HUES48 (cell line): ENCODE data around the gene TENM4.

Source experiments
- H3K27ac ChIP-seq: one replicate; pipeline ENCODE4 v1.7.0; 2013; ENCODE audit warnings: low read depth, low read length, inconsistent platforms
- H3K27me3 ChIP-seq: 2 replicates; pipeline ENCODE4 v1.6.1; 2013; ENCODE audit warnings: mild to moderate bottlenecking, low read length; ENCODE audit not compliant: control insufficient read depth, insufficient read depth
- H3K36me3 ChIP-seq: 2 replicates; pipeline ENCODE4 v1.6.1; 2013; ENCODE audit warnings: low read length; ENCODE audit not compliant: control insufficient read depth, insufficient read depth
- H3K4me1 ChIP-seq: 2 replicates; pipeline ENCODE4 v1.6.1; 2013; ENCODE audit warnings: mild to moderate bottlenecking, low read length; ENCODE audit not compliant: control insufficient read depth, insufficient read depth
- H3K4me3 ChIP-seq: 2 replicates; pipeline ENCODE4 v1.5.1; 2013; ENCODE audit warnings: mild to moderate bottlenecking, low read depth, low read length
- H3K9ac ChIP-seq: 2 replicates; pipeline ENCODE4 v1.6.1; 2013; ENCODE audit warnings: mild to moderate bottlenecking, low read depth, low read length, moderate library complexity
- H3K9me3 ChIP-seq: 2 replicates; pipeline ENCODE4 v1.6.1; 2013; ENCODE audit warnings: low read length; ENCODE audit not compliant: control insufficient read depth, insufficient read depth

The TENM4 gene

DNA sequence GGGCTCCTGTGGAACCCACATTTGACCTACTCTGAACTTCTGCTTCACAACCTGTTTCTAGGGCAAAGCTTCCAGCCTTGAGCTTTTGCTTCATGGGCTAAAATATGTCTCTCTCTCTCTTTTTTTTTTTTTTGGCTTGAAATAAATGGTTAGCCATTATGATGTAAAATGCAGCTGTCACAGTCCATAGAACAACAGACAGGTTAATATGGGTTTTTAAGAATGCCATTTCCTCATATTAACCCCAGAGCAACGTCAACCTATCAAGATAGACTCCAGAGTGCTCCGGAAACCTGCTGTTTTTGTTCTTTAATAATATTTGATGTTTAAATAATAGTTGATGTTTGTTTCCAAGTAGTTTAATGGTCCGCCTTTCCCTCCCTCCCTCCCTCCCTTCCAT lies 285.6 kb downstream of the TENM4 start:
- H3K4me1 ChIP-seq = no peaks in the 10 kb centered on the region
- H3K27me3 ChIP-seq = no peaks in the 10 kb centered on the region
- H3K27ac ChIP-seq = no peak overlapping the region
- H3K4me3 ChIP-seq = no peak overlapping the region
- H3K9ac ChIP-seq = no peak overlapping the region
- no peaks in the 10 kb centered on the region for H3K36me3 ChIP-seq
- H3K9me3 ChIP-seq = no peaks in the 10 kb centered on the region

DNA sequence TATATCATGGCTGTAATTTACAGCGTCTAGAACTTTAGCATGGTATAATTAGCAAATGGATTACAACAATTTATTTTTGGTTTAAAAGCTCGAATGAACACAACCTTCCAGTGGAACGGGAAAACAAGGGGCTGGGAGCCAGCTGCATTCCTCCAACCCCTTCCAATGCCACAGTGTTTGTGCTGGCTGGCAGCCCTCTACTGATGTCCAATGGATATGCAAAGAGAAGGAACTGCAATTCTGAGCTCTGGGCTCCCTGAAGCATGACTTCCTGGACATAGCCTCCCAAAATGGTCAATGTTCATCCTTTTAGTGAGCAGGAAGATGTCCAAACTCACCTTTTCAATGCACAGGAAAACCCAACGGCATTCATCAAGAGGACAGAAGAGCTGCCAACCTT lies 288.3 kb downstream of the TENM4 start:
- Histone ChIP-seq H3K9me3 (no peaks in the 10 kb centered on the region), H3K4me1 (no peaks in the 10 kb centered on the region), H3K36me3 (no peaks in the 10 kb centered on the region), H3K27me3 (no peaks in the 10 kb centered on the region), H3K9ac (no peak overlapping the region), H3K27ac (no peak overlapping the region), H3K4me3 (no peak overlapping the region)

DNA sequence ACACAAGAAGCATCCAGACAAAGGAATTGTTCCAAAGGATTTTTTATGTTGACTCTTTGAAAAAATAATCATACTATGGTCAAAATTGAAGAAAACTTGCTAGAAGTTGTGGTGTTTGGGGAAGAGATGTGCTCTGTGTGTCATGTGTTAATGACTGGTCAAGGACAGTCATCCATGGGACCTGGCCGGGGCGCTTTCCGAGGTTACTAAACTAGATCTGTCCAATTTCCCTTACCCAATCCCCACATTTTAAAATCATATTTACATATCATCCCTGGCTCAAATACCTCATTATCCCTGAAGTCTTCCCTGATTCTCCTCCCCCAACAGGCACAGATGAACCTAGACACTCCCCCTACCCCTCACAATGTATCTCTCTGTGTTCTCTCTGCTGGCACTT lies 289.4 kb downstream of the TENM4 start:
- Histone ChIP-seq H3K4me1 (no peaks in the 10 kb centered on the region), H3K27me3 (no peaks in the 10 kb centered on the region), H3K4me3 (no peak overlapping the region), H3K9me3 (no peaks in the 10 kb centered on the region), H3K27ac (no peak overlapping the region), H3K36me3 (no peaks in the 10 kb centered on the region), H3K9ac (no peak overlapping the region)

DNA sequence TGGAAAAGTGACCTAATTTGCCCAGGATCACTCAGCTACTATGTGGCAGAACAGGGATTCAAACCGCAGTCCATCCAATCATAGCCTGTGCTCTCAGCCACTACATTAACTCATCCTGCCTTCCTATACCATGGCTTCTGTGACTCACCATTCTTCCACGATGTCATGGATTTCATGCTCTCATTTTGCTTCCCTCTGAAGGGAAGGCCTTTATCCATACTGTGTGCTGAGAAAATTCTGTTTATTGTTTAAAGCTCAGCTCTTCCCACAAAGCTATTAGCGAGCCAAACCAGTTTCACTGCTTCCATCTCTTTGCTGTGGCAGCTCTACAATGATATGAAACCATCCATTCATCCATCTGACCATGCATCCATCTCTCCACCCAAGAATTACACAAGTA lies 289.9 kb downstream of the TENM4 start:
- H3K9me3 ChIP-seq = no peaks in the 10 kb centered on the region
- no peaks in the 10 kb centered on the region for H3K4me1 ChIP-seq
- no peak overlapping the region for H3K27ac ChIP-seq
- no peaks in the 10 kb centered on the region for H3K36me3 ChIP-seq
- no peaks in the 10 kb centered on the region for H3K27me3 ChIP-seq
- H3K4me3 ChIP-seq = no peak overlapping the region
- no peak overlapping the region for H3K9ac ChIP-seq

DNA sequence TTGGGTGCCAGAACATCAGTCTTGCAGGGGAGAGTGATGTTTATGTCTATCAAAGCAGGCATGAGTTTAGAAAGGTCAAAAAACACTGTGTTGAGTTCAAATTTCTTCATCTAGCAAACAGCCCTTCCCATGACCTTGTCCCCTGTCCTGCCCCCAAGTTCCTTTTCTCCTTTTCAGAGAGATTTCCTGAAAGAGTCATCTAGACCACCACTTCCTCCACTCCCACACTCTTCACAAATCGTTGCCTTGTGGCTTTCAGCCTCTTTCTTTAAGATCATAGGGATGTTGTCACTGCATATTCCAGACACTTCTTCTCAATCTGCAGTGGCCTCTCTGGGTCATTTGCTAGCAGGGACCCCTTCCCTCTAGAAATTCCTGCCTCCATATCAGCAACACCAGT lies 290.5 kb downstream of the TENM4 start:
- H3K9me3 ChIP-seq = no peaks in the 10 kb centered on the region
- no peaks in the 10 kb centered on the region for H3K36me3 ChIP-seq
- no peaks in the 10 kb centered on the region for H3K27me3 ChIP-seq
- no peak overlapping the region for H3K9ac ChIP-seq
- H3K4me1 ChIP-seq = no peaks in the 10 kb centered on the region
- no peak overlapping the region for H3K4me3 ChIP-seq
- no peak overlapping the region for H3K27ac ChIP-seq

DNA sequence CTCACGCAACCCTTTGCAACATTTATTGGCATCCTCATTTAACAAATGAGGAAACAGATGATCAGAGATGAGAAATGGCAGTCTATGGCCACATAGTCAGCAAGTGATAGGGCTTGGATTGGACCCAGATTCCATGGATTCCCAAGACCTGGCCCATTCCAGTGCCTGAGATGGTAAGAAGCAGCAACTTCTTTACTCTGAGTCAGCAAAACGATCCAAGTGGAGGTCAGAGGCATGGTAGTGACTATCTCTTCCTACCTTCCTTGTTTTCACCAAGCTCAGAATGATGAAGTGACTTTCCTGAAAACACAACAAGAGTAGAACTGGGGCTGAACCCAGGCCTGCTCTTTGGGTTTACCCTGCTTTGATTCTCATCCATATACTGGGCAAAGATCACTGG lies 293.1 kb downstream of the TENM4 start:
- Histone ChIP-seq H3K4me1 (no peaks in the 10 kb centered on the region), H3K9me3 (no peaks in the 10 kb centered on the region), H3K27ac (no peak overlapping the region), H3K9ac (no peak overlapping the region), H3K27me3 (no peaks in the 10 kb centered on the region), H3K4me3 (no peak overlapping the region), H3K36me3 (no peaks in the 10 kb centered on the region)

DNA sequence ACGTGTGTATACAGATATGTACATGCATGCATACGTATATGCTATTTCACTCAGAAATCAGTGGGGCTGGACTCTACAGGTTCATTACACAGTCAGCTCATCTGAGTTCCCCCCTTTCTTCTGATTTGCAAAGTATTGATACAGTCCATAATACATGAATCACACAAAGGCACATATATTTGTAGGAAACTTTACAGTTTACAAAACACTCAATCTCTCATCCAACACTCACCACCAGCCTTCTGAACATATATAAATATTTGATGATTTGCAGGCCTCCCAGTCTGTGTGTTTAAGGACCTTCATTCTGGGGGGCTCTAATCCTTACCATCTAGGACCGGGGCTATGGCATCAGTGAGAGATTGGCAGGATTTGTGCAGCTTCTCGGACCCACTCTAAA lies 293.8 kb downstream of the TENM4 start:
- Histone ChIP-seq H3K36me3 (no peaks in the 10 kb centered on the region), H3K27ac (no peak overlapping the region), H3K9ac (no peak overlapping the region), H3K27me3 (no peaks in the 10 kb centered on the region), H3K9me3 (no peaks in the 10 kb centered on the region), H3K4me3 (no peak overlapping the region), H3K4me1 (no peaks in the 10 kb centered on the region)

DNA sequence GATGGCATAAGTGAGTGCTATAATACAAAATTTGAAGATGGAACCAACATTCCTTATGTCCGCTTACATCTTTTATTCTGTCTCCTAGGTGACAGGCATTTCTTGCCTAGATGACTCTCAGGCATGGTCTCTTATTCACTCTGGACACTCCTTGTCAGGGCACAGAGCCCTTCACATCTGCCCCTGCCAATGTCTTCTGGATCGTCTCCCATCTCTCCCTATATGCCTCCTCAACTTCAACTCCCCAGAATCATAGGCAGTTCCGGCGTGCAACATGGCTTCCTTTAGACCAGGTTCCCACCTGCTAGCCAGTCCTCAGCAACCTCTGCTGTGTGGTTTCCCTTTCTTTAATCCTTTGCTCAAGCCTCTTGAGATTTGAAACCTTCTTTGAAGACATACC lies 300.9 kb downstream of the TENM4 start:
- Histone ChIP-seq H3K9ac (no peak overlapping the region), H3K36me3 (no peaks in the 10 kb centered on the region), H3K9me3 (no peaks in the 10 kb centered on the region), H3K4me1 (no peaks in the 10 kb centered on the region), H3K27me3 (no peaks in the 10 kb centered on the region), H3K27ac (no peak overlapping the region), H3K4me3 (no peak overlapping the region)

DNA sequence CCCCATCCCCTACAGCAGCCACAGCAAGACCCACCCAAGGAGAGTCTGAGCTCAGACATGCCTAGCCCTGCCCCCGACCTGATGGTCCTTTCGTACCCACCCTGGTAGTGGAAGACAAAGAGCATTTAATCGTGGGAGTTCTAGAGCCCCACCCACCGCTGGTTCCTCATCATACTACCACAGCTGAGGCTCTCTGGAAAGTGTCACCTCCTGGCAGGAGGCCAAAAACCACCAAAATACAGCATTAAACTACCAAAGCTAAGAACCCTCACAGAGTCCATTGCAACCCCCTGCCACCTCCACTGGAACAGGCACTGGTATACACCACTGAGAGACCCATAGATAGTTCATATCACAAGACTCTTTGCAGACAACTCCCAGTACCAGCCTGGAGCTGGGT lies 311.1 kb downstream of the TENM4 start:
- H3K27me3 ChIP-seq = no peaks in the 10 kb centered on the region
- no peak overlapping the region for H3K27ac ChIP-seq
- H3K36me3 ChIP-seq = no peaks in the 10 kb centered on the region
- no peaks in the 10 kb centered on the region for H3K9me3 ChIP-seq
- H3K4me1 ChIP-seq = no peaks in the 10 kb centered on the region
- H3K4me3 ChIP-seq = no peak overlapping the region
- no peak overlapping the region for H3K9ac ChIP-seq

DNA sequence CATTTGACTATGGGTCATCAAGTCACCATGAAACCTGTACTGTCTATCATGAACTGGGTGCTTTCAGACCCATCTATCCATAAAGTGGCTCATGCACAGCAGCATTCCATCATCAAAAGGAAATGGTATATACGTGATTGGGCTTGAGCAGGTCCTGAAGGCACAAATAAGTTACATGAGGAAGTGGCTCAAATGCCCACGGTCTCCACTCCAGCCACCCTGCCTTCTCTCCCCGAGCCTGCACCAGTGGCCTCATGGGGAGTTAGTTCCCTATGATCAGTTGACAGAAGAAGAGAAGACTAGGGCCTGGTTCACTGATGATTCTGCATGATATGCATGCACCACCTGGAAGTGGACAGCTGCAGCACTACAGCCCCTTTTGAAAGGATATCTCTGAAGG lies 312.5 kb downstream of the TENM4 start:
- Histone ChIP-seq H3K36me3 (no peaks in the 10 kb centered on the region), H3K4me3 (no peak overlapping the region), H3K27me3 (no peaks in the 10 kb centered on the region), H3K9me3 (no peaks in the 10 kb centered on the region), H3K27ac (no peak overlapping the region), H3K4me1 (no peaks in the 10 kb centered on the region), H3K9ac (no peak overlapping the region)

DNA sequence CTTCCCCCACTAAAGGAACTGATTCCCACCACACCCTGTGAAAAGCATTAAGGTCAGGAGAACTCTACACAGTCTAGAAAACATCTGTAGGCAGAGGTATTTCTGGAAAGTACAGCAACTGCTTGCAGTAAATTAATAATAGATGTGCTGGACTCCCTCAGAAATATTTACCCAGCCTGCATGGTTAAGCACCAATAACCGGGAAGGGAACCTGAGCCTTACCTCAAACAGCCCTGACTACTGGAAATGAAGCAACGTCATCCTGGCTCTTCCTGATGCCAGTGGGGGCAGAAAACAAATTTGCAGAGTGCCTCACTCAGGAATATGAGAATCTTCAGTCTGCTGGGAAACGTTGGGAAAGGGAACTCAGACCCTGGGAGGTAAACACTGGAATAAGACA lies 318.1 kb downstream of the TENM4 start:
- no peak overlapping the region for H3K4me3 ChIP-seq
- H3K9me3 ChIP-seq = no peaks in the 10 kb centered on the region

DNA sequence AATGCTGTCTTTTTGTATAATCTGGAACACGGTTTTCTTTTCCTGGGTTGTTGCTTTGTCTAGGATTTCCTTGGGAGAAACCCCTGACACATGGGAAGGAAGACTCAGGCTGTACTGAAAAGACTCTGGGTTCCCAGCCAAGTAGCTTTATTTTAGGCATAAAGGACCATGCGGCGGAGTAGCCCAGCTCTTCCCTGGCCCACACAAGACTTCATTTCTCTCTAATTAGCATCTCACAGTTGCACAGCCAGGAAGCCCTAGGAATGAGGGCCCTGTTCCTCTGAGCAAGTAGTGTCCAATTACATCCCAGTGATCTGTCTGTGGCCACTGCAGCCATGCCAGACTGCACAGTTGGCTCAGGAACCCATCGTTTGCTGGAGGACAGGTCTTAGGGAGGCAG lies 319.5 kb downstream of the TENM4 start:
- H3K9me3 ChIP-seq = no peaks in the 10 kb centered on the region
- no peak overlapping the region for H3K4me3 ChIP-seq
- H3K9ac ChIP-seq = no peak overlapping the region
- no peaks in the 10 kb centered on the region for H3K27me3 ChIP-seq
- no peaks in the 10 kb centered on the region for H3K4me1 ChIP-seq
- no peaks in the 10 kb centered on the region for H3K36me3 ChIP-seq
- H3K27ac ChIP-seq = no peak overlapping the region

More for the DNA sequence above, 318.1 kb downstream of the TENM4 start:
- H3K27me3 ChIP-seq = no peaks in the 10 kb centered on the region
- H3K27ac ChIP-seq = no peak overlapping the region
- no peaks in the 10 kb centered on the region for H3K36me3 ChIP-seq
- H3K9ac ChIP-seq = no peak overlapping the region
- H3K4me1 ChIP-seq = no peaks in the 10 kb centered on the region
